NCI-H2081 treated with DMSO at 0.1 percent for 48 hours (cell line): ENCODE results near the gene ADAT2.
"Not testable (repeated sequence)": the region's sequence is repeated elsewhere in the genome, so short reads cannot be mapped to it uniquely, and the experiment has no call there.

Experiments used
- DNase-seq: peaks from one replicate; lab custom pipeline; 2025; lab: John Stamatoyannopoulos, UW

Gene ADAT2

GRCh38 chr6:143450453-143451371 is at the start of gene ADAT2, which contains the start of gene PEX3:
Gene ADAT2, minus strand, starts transcription at chr6:143450695. Its CDS starts 37 bp downstream, at chr6:143450658.
Gene PEX3, plus strand, starts transcription at chr6:143450805. Its CDS starts 238 bp downstream, at chr6:143451043.
- peak; percentile 78 for DNase-seq

- DNase-seq, result no peak
Measured at GRCh38 chr6:143498428-143498827, 47.9 kb upstream of the ADAT2 start.

GRCh38 chr6:143496974-143497373 is 46.5 kb upstream of the ADAT2 start:
- no peak for DNase-seq

GRCh38 chr6:143490775-143491174 is 40.3 kb upstream of the ADAT2 start:
- no peak for DNase-seq

GRCh38 chr6:143490244-143490643 is 39.7 kb upstream of the ADAT2 start:
- no peak for DNase-seq

- no peak for DNase-seq
Measured at GRCh38 chr6:143486752-143487151, 36.3 kb upstream of the ADAT2 start.

DNA sequence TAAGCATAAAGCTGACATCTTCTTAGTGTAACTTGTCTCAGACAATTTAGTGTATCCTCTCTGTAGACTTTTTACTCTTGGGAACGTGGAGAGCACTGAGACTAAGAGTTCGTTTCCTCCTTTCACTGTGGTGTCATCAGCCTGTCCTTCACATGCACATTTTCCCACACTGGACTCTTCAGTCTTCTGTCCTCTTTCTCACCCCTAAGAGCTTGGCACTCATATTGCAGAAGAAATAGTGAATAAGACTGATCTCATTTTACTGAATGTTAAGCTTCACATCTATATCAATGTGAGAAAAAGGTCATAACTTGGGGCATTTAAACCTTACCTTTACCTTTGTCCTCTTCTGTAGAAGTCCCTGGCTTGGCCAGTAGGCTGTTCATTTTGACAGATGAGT is 35.5 kb upstream of the ADAT2 start:
- DNase-seq, result no peak

- no peak for DNase-seq
Measured at GRCh38 chr6:143482593-143482992, 32.1 kb upstream of the ADAT2 start.

DNA sequence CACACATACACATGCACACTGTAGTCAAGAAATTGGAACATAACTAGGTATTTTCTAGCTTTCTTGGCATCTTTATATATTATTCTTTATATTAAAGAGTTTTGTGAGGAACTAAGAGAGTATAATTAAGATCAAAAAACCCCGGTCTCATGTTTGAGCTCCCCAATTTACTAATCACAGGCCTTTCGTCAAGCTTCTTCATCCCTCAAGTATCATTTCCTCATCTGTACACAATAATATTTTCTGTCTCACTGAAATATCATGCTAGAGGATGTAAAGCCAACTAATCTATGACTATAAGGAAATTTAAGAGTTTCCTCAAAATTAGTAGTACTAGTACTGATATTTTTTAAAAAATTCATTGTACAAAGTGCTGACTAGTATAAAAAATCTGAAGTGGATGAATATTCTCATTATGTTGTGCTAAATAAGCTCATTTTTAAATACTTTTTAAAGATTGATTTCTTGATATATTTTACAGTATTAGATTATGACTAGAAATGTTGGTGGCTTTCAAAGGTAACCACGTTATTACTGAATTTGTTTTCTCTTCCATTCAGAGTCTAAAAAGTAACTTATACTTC is 28.1 kb upstream of the ADAT2 start:
- DNase-seq, result no peak

DNA sequence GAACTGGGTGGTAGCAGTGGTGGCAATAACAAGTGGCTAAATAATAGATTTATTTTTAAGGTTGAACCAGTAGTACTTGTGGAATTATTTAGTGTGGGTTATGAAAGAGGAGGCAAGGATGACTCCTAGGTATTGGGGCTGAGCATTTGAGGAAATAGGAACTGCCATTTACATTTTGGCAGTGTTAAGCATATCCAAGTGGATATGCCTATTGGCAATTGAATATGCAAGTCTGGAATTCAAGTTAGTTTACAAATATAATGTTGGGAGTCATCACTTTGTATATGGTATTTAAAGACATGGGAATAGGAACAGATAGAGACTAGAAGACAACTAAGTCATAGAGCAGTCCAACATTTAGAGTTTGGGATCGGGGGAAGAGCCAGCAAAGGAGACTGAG is 26.1 kb upstream of the ADAT2 start:
- DNase-seq, result no peak

- no peak for DNase-seq
Measured at GRCh38 chr6:143471822-143472221, 21.3 kb upstream of the ADAT2 start.

- not testable (repeated sequence) for DNase-seq
Measured at GRCh38 chr6:143468823-143469222, 18.3 kb upstream of the ADAT2 start.

DNA sequence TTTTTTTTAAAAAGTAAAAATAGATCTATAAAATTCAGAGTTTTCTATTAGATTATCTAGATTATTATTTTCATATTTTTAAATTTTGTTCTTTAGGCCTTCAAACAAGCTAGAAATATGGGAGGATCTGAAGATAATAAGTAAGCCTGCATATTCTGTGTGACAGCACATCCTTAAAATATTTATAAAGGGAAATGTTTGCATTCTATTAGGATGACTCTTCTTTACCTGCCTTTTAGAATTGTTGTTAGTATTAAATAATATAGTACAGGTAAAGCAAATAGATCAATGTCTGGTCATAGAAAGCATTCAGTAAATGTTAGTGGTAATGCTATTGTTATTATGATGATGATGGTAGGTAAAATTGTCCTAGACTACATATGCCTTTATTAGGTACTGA is 17.5 kb upstream of the ADAT2 start:
- no peak for DNase-seq

DNA sequence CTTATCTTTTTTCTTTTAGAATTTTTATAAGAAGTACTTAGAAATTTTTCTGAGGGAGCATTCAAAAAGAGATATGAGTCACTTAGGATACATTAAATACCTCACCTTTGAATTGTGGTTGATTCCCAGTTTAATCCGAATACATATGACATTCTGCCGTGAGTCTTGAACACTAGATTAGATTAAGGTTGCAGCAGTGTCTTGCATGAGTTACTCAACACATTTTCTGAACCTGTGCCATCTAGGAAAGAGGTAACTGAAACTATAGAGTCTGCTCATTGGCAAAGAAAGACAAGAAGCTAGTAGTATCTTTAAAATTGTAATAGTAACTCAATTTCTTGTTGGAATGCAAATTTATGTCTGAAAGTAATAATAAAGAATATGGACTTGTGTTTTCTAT is 15.1 kb upstream of the ADAT2 start:
- DNase-seq, result no peak

GRCh38 chr6:143457563-143458359 is 7.3 kb upstream of the ADAT2 start:
- no peak for DNase-seq

DNA sequence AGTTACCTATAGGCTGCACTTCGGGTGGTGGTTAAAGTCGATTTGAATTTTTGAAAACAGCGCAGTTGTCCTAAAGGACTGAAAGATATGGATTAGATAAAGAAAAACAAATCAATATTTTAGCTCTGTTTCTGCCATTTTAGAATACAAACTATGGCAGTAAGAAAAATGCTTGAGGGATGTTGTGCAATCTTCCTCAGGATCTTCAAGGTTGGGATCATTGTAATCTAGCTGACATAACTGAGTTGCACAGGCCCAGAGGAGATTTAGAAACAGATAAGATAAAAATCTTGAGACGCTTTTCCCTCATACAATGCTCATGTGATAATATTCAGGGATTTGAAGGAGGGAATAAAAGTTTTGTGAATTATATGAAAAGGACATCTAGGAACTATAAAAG is 1.0 kb upstream of the ADAT2 start:
- DNase-seq, result no peak

- DNase-seq, result no peak
Measured at GRCh38 chr6:143449714-143450452, 612 bp downstream of the ADAT2 start.

DNA sequence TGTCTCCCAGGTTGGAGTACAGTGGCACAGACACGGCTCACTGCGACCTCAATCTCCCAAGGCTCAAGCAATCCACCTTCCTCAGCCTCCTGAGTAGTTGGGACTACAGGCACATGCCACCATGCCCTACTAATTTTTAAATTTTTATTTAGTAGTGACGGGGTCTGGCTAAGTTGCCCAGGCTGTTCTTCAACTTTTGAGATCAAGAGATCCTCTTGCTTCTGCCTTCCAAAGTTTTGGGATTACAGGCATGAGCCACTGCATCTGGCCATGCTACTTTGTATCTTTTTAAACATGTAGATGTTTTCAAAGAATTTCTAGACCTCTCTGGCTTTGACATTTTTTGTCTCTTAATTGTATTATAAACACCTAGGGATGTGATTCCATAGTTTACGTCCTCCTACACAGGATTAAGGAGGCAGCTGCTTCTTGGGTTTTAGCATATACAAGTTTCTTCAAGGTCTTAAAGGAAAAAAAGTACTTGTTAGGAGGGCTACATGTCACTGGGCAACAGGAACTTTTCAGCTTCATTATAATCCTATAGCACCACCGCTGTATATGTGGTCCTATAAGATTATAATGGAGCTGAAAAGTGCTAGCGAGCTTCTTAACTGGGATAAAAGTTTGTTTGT is 1.3 kb downstream of the ADAT2 start:
- no peak for DNase-seq

- not testable (repeated sequence) for DNase-seq
Measured at GRCh38 chr6:143447865-143448264, 2.6 kb downstream of the ADAT2 start.

- DNase-seq, result no peak
Measured at GRCh38 chr6:143443096-143443495, 7.4 kb downstream of the ADAT2 start.
